HG02798 (cell line): ENCODE measurements around the gene SORL1-AS1.

Experiments
- ATAC-seq: cut with Tn5 transposase; IDR thresholded peaks from one replicate; pipeline ENCODE4 v1.9.1; 2021; ENCODE audit warnings: mild to moderate bottlenecking; ENCODE audit not compliant: unreplicated experiment, poor library complexity

SORL1-AS1 gene

GRCh38 chr11:121452609-121453150 lies at the start of gene SORL1-AS1:
SORL1-AS1 (minus strand) TSS chr11:121452967.
- peak; percentile 20 for ATAC-seq

- ATAC-seq, result no peak
Measured at GRCh38 chr11:121500717-121501116, 48.0 kb upstream of the SORL1-AS1 start.

- ATAC-seq, result no peak
Measured at GRCh38 chr11:121500275-121500674, 47.5 kb upstream of the SORL1-AS1 start.

- no peak for ATAC-seq
Measured at GRCh38 chr11:121499405-121499804, 46.6 kb upstream of the SORL1-AS1 start.

- no peak for ATAC-seq
Measured at GRCh38 chr11:121497176-121497998, 44.6 kb upstream of the SORL1-AS1 start.

- ATAC-seq, result peak; percentile 72
Measured at GRCh38 chr11:121494355-121495099, 41.8 kb upstream of the SORL1-AS1 start.

- ATAC-seq, result no peak
Measured at GRCh38 chr11:121489823-121490222, 37.1 kb upstream of the SORL1-AS1 start.

- no peak for ATAC-seq
Measured at GRCh38 chr11:121488641-121489040, 35.9 kb upstream of the SORL1-AS1 start.

- no peak for ATAC-seq
Measured at GRCh38 chr11:121488170-121488569, 35.4 kb upstream of the SORL1-AS1 start.

- ATAC-seq, result no peak
Measured at GRCh38 chr11:121487191-121487590, 34.4 kb upstream of the SORL1-AS1 start.

- no peak for ATAC-seq
Measured at GRCh38 chr11:121486054-121486453, 33.3 kb upstream of the SORL1-AS1 start.

- ATAC-seq, result no peak
Measured at GRCh38 chr11:121485216-121485615, 32.4 kb upstream of the SORL1-AS1 start.

GRCh38 chr11:121483805-121484480 lies 31.2 kb upstream of the SORL1-AS1 start:
- ATAC-seq, result no peak

GRCh38 chr11:121482231-121483129 lies 29.7 kb upstream of the SORL1-AS1 start:
- peak; percentile 81 for ATAC-seq

GRCh38 chr11:121481484-121482230 lies 28.9 kb upstream of the SORL1-AS1 start:
- ATAC-seq, result peak; percentile 52

- no peak for ATAC-seq
Measured at GRCh38 chr11:121479698-121480238, 27.0 kb upstream of the SORL1-AS1 start.

GRCh38 chr11:121478895-121479697 lies 26.3 kb upstream of the SORL1-AS1 start:
- no peak for ATAC-seq
